Pancreas (tissue), 10 donors: ENCODE results near the gene CTNND1. TPM values are rescaled to one million over a fixed set of nuclear protein-coding genes. Genes with fewer than 3 reads are reported as not detected.

Experiments used
- ATAC-seq, 4 donors: fragments of 200-7000 bp; cut with Tn5 transposase; one replicate each; pipeline versions ENCODE4 v1.8.0 to v1.9.1; 2020; ENCODE audit warnings: mild to moderate bottlenecking in 4 of 4, moderate library complexity in 4 of 4
- DNase-seq, 6 donors: peaks; one replicate each; pipeline ENCODE4 v3.0.0-alpha.2; 2020
- FAIRE-seq: peaks from 2 replicates; lab custom pipeline; 2012; peaks lifted over from hg19 to GRCh38; lab: Jason Lieb, UNC
- H3K27ac ChIP-seq, 4 donors: fragments of 200-600 bp; sonication (generic); 1 replicate in 3 of 4; 2 replicates in 1 of 4; pipeline versions ENCODE4 v1.5.0 to v1.8.0; 2020
- H3K27me3 ChIP-seq, 4 donors: fragments of 200-600 bp; one replicate each; pipeline ENCODE4 v1.8.0; 2021
- H3K36me3 ChIP-seq, 3 donors: fragments of 200-600 bp; sonication (generic) in 1 of 3; one replicate each; pipeline versions ENCODE4 v1.5.0 to v1.8.0; 2020 to 2021
- H3K4me1 ChIP-seq, 3 donors: fragments of 200-600 bp; one replicate each; pipeline ENCODE4 v1.8.0; 2021
- H3K4me3 ChIP-seq, 4 donors: fragments of 200-600 bp; sonication (generic) in 2 of 4; one replicate each; pipeline versions ENCODE4 v1.5.0 to v1.8.0; 2020 to 2021
- H3K9me3 ChIP-seq, 4 donors: fragments of 200-600 bp; one replicate each; pipeline ENCODE4 v1.8.0; 2021
- WGBS, 2 donors: extraction: QIAGEN DNeasy Blood & Tissue Kit; methylation state at CpG; one replicate each; pipeline ENCODE4 v1.1.7; 2013; 5-methylcytosine and 5-hydroxymethylcytosine counted together
- intact Hi-C, 3 donors: fragments of 100-400 bp; cut with DNase I; formaldehyde crosslinking; loops; one replicate each; pipeline versions ENCODE4 v1.11.1 to v1.14.2; 2022
- polyA plus RNA-seq, 2 donors: library from polyadenylated mRNA; stranded (reverse); fragments of 200-250 nt; gene quantifications; one replicate each; pipeline ENCODE4 v1.2.3, GENCODE V29; 2013
- total RNA-seq, 6 donors: library from RNA; stranded (reverse); fragmentation: NEBNext Ultra II Directional in 4 of 6; extraction: Animal tissue kit (Norgen Biotek cat#: 25700) in 4 of 6; gene quantifications; one replicate each; pipeline versions ENCODE4 v1.2.1 to v1.2.4, GENCODE V29; 2021 to 2023
- TF ChIP-seq, protein P1 (sequence below), 4 donors: fragments of 200-600 bp; sonication (generic) in 3 of 4; IDR thresholded peaks; one replicate each; pipeline versions ENCODE4 v1.5.0 to v1.8.0; 2021; ENCODE audit warnings: antibody characterized with exemption in 4 of 4
- donor health status: healthy with polysubstance abuse.
- donor health status: DM: no; HTN: no; CAD: no; lungs with moderate emphysema.
- donor health status: DM: no; HTN: no; CAD: no.
- donor health status: control.
- donor health status: control.
- donor health status: Bipolar disorder and iron deficiency.
- donor health status: DM: yes; HTN: yes; CAD: no.
- donor health status: DM: no; HTN: no; CAD: no.
- donor health status: DM: no; HTN: no; CAD: no.
- donor health status: DM: yes; HTN: yes; CAD: no.

The CTNND1 gene
- total and polyA plus RNA-seq, 8 donors: 42.7 to 203 (median 122) TPM

DNA sequence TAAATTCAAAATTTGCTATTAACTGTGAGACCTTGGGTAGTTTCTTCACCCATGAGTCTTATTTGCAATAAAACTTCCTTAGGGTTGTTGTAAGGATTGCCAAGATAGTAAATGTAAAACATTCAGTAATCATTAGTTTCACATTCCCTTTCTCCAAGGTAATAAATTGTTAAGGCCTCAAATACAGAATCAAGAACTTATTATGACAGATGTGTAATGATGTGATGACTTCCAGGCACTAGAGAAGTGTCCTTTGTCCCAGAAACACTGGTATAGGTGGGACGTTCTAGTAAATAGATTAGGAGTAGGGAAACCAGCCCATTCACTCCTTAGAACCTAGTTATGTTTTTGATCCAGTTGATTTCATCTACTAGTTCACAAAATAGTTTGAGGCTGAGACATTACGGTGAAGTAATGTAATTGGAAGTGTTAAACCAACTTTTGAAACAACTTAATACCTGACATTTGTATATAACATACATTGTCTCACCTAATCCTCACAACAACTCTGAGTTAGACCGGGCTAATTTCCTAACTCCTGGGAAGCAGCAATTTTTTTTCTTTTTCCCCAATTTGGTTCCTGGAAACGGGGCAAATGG is 25.5 kb downstream of the CTNND1 start:
- FAIRE-seq: no peak
- WGBS, 2 donors: 79 to 80% methylated on average over 4 of the region's 4 CpGs
- peaks cover 0 to 3% (median 0%) of the 10 kb centered on the region in 3 donors for H3K36me3 ChIP-seq
- no peak for ATAC-seq
- peaks cover 25 to 66% (median 53%) of the 10 kb centered on the region in 3 donors for H3K4me1 ChIP-seq
- intact Hi-C loops: no loop called here
- DNase-seq: no peak
- H3K4me3 ChIP-seq: no peak overlapping the region
- no peaks in the 10 kb centered on the region for H3K27me3 ChIP-seq
- TF ChIP-seq, protein P1, sequence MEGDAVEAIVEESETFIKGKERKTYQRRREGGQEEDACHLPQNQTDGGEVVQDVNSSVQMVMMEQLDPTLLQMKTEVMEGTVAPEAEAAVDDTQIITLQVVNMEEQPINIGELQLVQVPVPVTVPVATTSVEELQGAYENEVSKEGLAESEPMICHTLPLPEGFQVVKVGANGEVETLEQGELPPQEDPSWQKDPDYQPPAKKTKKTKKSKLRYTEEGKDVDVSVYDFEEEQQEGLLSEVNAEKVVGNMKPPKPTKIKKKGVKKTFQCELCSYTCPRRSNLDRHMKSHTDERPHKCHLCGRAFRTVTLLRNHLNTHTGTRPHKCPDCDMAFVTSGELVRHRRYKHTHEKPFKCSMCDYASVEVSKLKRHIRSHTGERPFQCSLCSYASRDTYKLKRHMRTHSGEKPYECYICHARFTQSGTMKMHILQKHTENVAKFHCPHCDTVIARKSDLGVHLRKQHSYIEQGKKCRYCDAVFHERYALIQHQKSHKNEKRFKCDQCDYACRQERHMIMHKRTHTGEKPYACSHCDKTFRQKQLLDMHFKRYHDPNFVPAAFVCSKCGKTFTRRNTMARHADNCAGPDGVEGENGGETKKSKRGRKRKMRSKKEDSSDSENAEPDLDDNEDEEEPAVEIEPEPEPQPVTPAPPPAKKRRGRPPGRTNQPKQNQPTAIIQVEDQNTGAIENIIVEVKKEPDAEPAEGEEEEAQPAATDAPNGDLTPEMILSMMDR (IDR thresholded peaks at IDR 0.05): no peak
- no peak overlapping the region for H3K27ac ChIP-seq
- H3K9me3 ChIP-seq: no peaks in the 10 kb centered on the region

DNA sequence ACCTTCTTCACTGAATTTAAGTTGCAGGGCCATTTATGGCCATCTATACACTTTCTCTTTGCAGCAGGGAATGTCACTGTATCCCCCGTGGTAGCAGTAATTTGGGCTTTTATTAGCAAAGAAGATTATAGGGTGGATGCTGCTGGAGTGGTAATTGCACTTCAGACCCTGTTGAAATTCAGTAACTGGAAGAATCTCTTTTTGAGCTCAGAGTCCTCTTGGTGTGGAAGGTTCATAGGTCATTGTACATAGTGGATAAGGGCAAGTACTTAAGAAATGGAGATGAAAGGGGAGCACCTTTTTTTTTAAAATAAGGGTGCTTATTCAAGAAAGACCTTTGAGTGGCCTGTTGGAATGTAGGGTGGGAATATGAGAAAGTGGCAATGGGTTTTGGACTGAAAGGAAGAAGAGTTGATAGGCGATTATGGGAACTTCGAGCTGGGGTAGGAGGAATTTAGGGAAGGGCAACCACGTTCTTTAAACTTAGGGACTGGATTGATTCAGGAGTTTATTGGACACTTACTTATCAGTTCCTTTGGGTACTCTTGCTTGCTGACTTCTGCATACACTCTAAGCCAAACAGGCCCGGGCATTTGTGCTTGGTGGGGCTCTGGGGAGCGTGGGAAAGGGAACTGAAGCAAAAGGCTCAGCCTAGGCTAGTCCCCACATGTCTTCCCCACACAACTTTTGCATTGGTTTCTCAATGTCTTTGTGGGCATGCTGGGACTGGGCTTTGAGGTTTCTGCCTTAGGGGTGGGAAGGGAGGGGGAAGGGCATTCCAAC is 26.5 kb downstream of the CTNND1 start:
- no peaks in the 10 kb centered on the region for H3K9me3 ChIP-seq
- H3K27me3 ChIP-seq: no peaks in the 10 kb centered on the region
- 62% methylated on average over 6 of the region's 6 CpGs for WGBS, 2 donors
- peaks cover 19 to 66% (median 49%) of the 10 kb centered on the region in 3 donors for H3K4me1 ChIP-seq
- intact Hi-C loops: no loop called here
- H3K4me3 ChIP-seq: no peak overlapping the region
- DNase-seq (no peak), ATAC-seq (peak in 3 of 4 donors; percentile 30 to 46 (median 36)), FAIRE-seq (no peak)
- TF ChIP-seq, protein P1 (IDR thresholded peaks at IDR 0.05): no peak
- H3K27ac ChIP-seq: no peak overlapping the region
- H3K36me3 ChIP-seq: peaks cover 0 to 3% (median 0%) of the 10 kb centered on the region in 3 donors

DNA sequence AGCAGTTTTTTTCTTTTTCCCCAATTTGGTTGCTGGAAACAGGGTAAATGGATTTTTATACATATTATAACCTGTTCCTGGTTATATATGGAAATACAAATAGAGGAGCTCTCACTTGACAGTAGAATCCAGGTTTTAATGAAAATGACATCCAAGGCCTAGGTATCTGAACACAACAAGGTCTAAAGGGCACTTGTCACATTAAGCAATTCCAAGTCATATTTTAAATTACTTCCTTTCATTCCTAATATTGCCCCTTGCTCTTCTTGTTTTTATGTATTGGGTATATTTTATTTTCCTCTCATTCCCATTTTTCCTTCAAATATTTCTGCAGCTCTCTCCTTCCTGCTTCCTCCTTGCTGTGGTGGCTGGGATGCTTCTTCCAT is 27.1 kb downstream of the CTNND1 start:
- Histone ChIP-seq H3K4me1 (peaks cover 19 to 66% (median 49%) of the 10 kb centered on the region in 3 donors), H3K27ac (peak overlapping the region in 1 of 4 donors; percentile 7), H3K36me3 (peaks cover 0 to 3% (median 0%) of the 10 kb centered on the region in 3 donors), H3K9me3 (no peaks in the 10 kb centered on the region), H3K4me3 (no peak overlapping the region), H3K27me3 (no peaks in the 10 kb centered on the region)
- no peak for DNase-seq
- TF ChIP-seq, protein P1 (IDR thresholded peaks at IDR 0.05): no peak
- no peak for FAIRE-seq
- intact Hi-C loops: no loop called here
- no peak for ATAC-seq

DNA sequence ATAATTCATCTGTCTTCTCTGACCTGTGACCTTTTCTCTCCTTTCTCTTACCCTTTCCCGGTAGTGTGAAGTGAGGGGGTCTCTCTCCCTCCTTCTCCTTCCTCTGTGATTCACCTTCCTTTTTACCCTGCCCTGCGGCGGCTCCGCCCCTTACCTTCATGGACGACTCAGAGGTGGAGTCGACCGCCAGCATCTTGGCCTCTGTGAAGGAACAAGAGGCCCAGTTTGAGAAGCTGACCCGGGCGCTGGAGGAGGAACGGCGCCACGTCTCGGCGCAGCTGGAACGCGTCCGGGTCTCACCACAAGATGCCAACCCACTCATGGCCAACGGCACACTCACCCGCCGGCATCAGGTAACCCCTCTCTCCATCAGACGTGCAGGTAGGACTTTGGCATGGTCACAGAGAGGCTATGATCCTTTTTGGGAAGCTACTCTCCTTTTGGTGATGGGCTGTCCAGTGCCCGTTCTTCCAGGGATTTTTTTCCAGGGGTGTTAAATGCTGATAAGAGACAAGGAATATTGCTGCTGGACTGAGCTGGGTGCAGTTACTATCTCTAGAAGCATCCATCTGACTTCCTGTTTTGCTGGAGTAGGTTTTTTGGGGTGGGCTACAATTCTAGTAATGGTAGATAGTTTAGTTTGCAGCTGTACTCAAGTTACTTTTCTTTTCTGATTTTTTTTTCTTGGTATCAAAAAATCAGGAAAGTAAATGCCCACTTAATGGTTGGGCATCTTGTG is 29.9 kb downstream of the CTNND1 start:
- FAIRE-seq (no peak), ATAC-seq (no peak), DNase-seq (no peak)
- Histone ChIP-seq H3K4me1 (peaks cover 21 to 58% (median 43%) of the 10 kb centered on the region in 3 donors), H3K27me3 (no peaks in the 10 kb centered on the region), H3K4me3 (no peak overlapping the region), H3K27ac (peak overlapping the region in 2 of 4 donors; percentile 62 to 64), H3K36me3 (peaks cover 2 to 19% (median 12%) of the 10 kb centered on the region in 3 donors), H3K9me3 (no peaks in the 10 kb centered on the region)
- WGBS, 2 donors: 89 to 90% methylated on average over 22 of the region's 22 CpGs
- TF ChIP-seq, protein P1 (IDR thresholded peaks at IDR 0.05): no peak
- intact Hi-C loops: no loop called here
